ENCODE results near the gene GALNT10.

- TF ChIP-seq POLR2A (IDR thresholded peaks at IDR 0.05), result no peak
- TF ChIP-seq, protein P1, sequence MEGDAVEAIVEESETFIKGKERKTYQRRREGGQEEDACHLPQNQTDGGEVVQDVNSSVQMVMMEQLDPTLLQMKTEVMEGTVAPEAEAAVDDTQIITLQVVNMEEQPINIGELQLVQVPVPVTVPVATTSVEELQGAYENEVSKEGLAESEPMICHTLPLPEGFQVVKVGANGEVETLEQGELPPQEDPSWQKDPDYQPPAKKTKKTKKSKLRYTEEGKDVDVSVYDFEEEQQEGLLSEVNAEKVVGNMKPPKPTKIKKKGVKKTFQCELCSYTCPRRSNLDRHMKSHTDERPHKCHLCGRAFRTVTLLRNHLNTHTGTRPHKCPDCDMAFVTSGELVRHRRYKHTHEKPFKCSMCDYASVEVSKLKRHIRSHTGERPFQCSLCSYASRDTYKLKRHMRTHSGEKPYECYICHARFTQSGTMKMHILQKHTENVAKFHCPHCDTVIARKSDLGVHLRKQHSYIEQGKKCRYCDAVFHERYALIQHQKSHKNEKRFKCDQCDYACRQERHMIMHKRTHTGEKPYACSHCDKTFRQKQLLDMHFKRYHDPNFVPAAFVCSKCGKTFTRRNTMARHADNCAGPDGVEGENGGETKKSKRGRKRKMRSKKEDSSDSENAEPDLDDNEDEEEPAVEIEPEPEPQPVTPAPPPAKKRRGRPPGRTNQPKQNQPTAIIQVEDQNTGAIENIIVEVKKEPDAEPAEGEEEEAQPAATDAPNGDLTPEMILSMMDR (IDR thresholded peaks at IDR 0.05), result no peak
Measured at GRCh38 chr5:154276261-154276972, 85.9 kb downstream of the GALNT10 start.

Measured in body of pancreas (tissue), 4 donors.